H4 (cell line): Measurements from ENCODE around the gene ATF6. TPM values are rescaled to one million over a fixed set of nuclear protein-coding genes. Genes with fewer than 3 reads are reported as not detected.

ENCODE experiments used
- DNase-seq: peaks from one replicate; pipeline ENCODE4 v3.0.0-alpha.2; 2015; ENCODE audit warnings: low spot score
- total RNA-seq: library from RNA; depleted of rRNA; stranded (reverse); fragments of >200 nt; shearing (Covaris generic); gene quantifications from 2 replicates; pipeline ENCODE4 v1.2.3, GENCODE V29; 2014

ATF6 gene
- total RNA-seq, 1 experiment from 2014 or later: 28.8 TPM

DNA sequence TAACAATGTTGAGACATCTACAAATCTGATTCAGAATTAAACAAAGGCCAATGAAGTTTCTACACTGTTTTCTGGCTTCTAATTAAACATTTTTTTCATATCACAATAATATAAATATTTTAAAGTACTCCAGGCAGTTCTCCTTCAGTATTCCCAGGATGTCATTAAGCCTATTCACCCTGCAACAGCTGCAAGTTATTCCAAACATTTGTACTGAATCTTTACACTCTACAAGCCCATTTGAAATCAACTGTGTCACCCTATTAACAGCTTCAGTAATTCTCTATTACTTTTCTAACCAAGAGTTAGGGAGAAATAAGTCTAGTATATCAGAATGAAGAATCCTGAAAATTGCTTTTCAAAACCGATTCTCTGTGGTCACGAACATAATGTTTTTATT, 133.0 kb downstream of the ATF6 start:
- no peak for DNase-seq

GRCh38 chr1:161900160-161900559, 134.0 kb downstream of the ATF6 start:
- DNase-seq: no peak

- DNase-seq: no peak
These were observed 136.1 kb downstream of the ATF6 start for GRCh38 chr1:161902182-161902581.

GRCh38 chr1:161905269-161905884, 139.3 kb downstream of the ATF6 start:
- peak; percentile 33 for DNase-seq

DNA sequence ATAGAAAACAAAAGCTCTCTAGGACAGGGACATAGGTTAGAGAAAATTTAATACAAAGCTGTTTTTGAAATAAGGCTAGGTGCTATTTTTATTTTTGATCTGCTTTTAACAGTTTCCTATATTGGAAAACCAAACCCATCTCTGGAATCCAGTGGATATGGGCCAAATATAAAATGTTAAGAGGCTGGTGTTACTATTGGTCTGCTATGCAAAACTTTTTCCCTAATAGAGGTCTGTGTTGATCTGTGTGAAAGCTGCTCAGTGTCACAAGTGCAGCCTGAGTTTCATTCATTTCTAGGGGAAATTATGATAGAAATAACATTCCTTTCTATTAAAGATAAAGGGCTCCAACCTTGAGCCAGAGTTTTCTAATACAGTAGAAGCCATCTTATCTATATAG, 141.1 kb downstream of the ATF6 start:
- no peak for DNase-seq

- DNase-seq: no peak
These were observed 142.1 kb downstream of the ATF6 start for GRCh38 chr1:161908264-161908663.

DNA sequence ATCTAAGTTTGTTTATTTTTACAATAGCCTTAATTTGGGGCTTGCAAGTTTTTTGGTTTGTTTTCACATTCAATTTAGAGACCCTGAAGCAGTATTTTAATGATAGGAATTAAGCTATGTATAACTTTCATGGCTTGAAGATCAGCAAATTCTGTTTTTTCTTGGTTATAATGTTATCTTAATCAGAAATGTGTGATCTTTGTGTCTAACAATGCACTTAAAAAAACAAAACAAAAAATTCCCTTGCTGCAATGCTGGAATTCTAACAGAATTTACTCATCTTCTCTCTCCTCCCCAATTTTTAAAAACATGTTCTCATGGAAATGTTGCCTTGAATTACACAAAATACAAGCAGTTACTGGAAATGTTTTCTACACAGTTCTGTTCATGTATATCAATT, 144.5 kb downstream of the ATF6 start:
- no peak for DNase-seq

DNA sequence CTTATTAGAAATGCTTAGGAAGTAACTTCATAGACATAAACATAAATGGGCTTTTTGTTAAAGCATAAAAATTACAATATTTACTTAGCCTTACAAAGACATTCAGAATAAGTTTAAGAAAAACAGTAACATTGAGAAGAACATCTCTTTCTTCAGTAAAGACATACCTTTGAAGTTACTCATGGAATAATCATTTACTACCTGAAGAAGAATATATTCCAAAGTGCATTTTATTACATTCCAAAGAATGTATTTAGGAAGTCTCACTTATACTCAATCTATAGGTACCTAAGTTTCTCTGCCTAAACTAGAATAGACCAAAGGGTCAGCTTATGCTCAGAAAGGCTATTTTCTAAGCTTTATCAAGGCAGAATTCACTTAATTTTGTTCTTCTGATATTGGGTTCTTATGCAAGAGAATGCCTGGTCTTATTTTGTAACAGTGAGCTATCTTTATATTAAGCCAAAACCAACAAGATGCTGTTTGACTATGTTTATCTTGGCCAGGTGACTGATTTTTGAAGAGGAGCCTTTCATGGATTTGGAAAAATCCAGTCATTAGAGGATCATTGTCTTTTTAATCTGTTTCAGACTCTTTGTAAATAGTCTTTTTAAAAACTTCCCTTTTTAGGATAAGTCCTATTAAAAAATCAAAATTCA, 147.5 kb downstream of the ATF6 start:
- DNase-seq: no peak

DNA sequence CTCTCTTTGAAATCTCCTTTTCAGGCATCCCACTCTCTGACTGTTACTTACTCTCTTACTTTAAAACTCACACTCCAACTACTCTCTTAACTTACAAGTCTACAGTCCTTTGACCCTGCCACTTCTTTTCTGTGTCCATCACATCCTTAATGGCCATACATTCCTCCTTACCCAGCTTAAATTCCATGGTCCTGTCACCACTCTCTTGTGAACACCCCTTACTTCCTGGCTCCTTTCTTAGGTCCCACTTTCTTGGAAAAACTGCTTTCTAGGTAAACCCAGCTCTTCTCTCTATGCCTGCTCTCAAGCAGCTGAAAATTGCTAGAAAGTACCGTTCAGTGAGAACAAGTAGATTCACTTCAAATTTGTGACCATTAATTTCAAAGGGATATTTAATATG, 148.5 kb downstream of the ATF6 start:
- no peak for DNase-seq

GRCh38 chr1:161915051-161915503, 149.0 kb downstream of the ATF6 start:
- no peak for DNase-seq

- DNase-seq: no peak
These were observed 149.9 kb downstream of the ATF6 start for GRCh38 chr1:161915978-161916377.

- DNase-seq: no peak
These were observed 153.1 kb downstream of the ATF6 start for GRCh38 chr1:161919229-161919628.

GRCh38 chr1:161921491-161921890, 155.4 kb downstream of the ATF6 start:
- DNase-seq: no peak

- DNase-seq: no peak
These were observed 155.9 kb downstream of the ATF6 start for GRCh38 chr1:161921990-161922389.

- DNase-seq: no peak
These were observed 161.9 kb downstream of the ATF6 start for GRCh38 chr1:161928056-161928455.

DNA sequence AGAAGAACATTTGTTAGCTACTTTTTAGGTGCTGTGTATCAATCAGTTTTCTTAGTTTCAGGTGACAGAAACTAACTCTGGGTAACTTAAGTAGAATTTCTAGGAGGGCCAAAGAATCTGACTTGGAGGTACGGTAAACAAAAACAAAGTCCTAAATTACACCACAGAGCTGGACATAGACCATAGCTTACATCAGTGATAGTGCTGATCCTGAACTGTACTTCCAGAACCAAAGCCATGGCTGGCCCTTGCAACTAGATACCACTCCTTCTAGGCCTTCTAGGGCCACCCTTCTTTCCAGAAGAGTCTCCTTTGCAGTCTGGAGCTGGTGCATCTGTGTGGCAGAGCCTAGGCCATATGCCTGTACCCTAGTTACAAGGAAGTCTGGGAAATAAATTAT, 163.0 kb downstream of the ATF6 start:
- DNase-seq: no peak

DNA sequence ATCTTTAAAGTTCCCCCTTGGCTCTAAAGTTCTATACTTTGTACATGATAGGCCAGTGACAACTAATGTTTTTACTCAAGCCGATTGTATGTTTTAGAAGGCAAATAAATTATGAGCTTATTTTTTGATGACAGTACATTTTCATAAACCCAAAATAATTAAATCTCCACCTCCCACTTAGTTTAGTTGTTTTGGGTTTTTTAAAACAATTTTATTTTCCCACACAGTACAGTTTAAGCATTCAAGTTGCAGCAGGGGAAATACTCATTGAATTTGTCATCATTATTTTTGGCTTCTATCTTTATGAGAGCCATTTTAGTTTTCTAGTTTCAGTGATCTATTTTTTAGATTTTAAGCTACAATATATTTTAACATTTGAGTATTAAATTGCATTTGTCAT, 163.9 kb downstream of the ATF6 start:
- DNase-seq: no peak

GRCh38 chr1:161932668-161933067, 166.5 kb downstream of the ATF6 start:
- DNase-seq: no peak

DNA sequence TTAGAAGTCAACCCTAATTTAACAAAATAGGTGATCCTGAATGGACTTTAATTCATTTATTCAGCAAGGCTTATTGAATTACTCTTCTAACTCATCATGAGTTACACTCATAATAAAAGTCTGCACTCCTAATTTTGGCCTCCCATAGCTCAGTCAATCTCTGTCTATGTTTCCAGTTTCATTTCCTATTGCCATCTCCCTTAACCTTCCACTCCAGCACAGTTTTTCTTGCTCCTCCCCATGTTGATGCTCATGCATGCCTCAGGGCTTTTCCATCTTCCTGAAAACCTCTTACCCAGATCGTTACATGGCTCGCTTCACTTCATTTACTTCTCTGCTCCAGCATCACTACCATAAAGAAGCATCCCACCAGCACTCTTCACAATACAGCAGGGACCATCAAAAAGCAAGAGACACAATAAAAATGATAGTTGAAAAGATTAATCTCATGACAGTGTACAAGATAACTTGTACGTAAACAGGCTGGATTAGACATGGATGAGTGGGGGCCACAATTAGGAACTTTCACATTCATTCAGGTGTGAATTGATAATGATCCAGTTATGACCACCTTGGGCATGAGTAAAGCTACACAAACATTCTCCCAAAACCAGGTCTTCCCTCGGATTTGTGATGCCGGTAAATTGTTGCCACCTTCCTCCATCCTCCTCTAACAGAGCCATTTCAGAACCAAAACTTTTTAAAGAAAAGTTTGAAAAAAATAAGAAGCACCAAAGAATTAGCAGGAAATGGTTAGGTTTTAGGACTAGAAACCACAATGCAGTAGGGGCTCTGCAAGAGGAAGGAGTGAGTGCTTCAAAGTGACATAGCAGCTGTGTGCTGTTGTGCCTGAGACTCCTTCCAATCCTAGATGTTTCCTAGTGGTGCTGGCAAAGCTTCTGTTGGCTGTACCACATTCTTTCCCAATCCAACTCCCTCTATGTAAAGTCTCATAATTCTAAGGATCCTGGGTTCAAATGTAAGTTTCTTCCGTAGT, 167.8 kb downstream of the ATF6 start:
- no peak for DNase-seq

DNA sequence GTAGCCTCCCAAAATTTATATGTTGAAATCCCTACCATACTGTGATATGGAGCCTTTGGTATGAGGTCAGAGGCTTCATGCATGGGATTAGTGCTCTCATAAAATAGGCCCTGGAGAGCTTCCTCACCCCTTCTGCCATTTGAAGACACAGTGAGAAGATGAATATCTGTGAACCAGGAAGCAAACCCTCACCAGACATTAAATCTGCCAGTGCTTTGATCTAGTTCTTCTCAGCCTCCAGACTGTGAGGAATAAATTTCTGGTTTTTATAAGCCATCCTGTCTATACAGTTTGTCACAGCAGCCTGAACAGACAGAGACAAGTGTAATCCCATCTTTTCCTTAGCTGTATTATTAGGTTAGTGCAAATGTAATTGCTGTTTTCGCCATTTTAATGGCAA, 169.1 kb downstream of the ATF6 start:
- no peak for DNase-seq

GRCh38 chr1:161936786-161937185, 170.7 kb downstream of the ATF6 start:
- no peak for DNase-seq

DNA sequence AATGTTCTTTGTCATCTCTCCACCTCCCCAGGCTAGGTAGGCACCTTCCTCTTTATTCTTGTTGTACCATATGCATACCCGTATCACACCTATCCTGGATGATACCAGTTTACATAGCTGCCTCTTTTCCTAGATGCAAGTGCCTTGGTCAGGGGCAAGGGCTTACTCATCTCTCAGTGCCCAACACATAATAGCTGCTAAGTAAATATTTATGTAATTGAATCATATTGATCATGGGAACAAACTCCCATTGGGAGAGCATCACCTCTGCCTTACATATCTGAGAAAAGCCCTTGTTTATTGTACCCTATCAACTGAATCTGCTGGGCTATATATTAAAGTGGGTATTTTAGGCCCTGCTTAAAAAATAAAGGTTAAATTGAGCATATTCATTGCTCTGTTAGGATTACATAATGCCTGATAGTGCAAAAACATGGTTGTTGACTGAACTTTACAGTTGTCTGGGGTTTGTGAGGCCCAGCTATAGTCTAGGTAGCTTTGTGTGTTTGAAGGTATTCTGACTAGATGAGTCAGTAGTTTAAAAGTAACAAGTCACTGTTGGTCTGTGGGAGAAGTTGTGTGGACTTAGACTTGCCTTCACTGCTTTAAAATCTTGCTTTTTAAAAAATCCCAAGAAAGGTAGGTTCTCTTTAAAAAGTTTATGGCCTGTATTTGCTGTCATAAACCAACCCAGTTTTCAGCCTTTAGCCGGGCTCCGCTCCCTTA, 174.9 kb downstream of the ATF6 start:
- no peak for DNase-seq
